Upper lobe of right lung (tissue), 1 donor: ENCODE data around the gene LSM12. TPM values are rescaled to one million over a fixed set of nuclear protein-coding genes. Genes with fewer than 3 reads are reported as not detected.
A peak's percentile ranks its signal among the peaks of the same experiment; 100 is the strongest.

ENCODE experiments used
- ATAC-seq: fragments of 200-7000 bp; cut with Tn5 transposase; one replicate; pipeline ENCODE4 v1.9.1; 2020; ENCODE audit warnings: mild to moderate bottlenecking, moderate library complexity
- DNase-seq: peaks from one replicate; pipeline ENCODE4 v3.0.0-alpha.2; 2020
- H3K27ac ChIP-seq: fragments of 200-600 bp; one replicate; pipeline ENCODE4 v1.8.0; 2022
- H3K27me3 ChIP-seq: fragments of 200-600 bp; one replicate; pipeline ENCODE4 v1.8.0; 2022; ENCODE audit warnings: mild to moderate bottlenecking
- H3K36me3 ChIP-seq: fragments of 200-600 bp; one replicate; pipeline ENCODE4 v1.8.0; 2022
- H3K4me1 ChIP-seq: fragments of 200-600 bp; one replicate; pipeline ENCODE4 v1.8.0; 2022
- H3K4me3 ChIP-seq: fragments of 200-600 bp; one replicate; pipeline ENCODE4 v1.8.0; 2022; ENCODE audit warnings: mild to moderate bottlenecking
- H3K9me3 ChIP-seq: fragments of 200-600 bp; one replicate; pipeline ENCODE4 v1.8.0; 2022
- CTCF ChIP-seq: fragments of 200-600 bp; IDR thresholded peaks from one replicate; pipeline ENCODE4 v1.8.0; 2022; ENCODE audit warnings: antibody characterized with exemption
- intact Hi-C: fragments of 100-400 bp; cut with DNase I; formaldehyde crosslinking; loops from one replicate; pipeline ENCODE4 v1.11.0; 2022
- total RNA-seq: library from RNA; stranded (reverse); fragmentation: NEBNext Ultra II Directional; extraction: Animal tissue kit (Norgen Biotek cat#: 25700); gene quantifications from one replicate; pipeline ENCODE4 v1.2.1, GENCODE V29; 2021
- donor health status: DM: no; HTN: yes; CAD: no; lungs with severe emphysema.

Gene LSM12
- total RNA-seq, 1 donor from 2014 or later = 39.8 TPM

DNA sequence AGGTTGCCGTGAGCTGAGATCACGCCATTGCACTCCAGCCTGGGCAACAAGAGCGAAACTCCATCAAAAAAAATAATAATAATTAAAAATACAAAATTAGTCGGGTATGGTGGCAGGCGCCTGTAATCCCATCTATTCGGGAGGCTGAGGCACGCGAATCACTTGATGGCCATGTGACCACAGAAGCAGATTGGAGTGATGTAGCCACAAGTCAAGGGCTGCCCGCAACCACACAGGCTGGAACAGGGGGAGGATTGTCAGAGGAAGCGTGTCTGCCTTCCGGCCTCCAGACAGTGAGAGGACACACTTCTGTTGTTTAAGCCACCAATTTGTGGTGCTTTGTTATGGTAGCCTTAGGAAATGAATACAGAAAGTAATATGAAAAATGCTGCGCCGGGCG lies 73.8 kb downstream of the LSM12 start:
- Histone ChIP-seq H3K4me1 (peaks cover 6% of the 10 kb centered on the region), H3K27me3 (peaks cover 12% of the 10 kb centered on the region), H3K27ac (no peak overlapping the region), H3K36me3 (no peaks in the 10 kb centered on the region), H3K9me3 (no peaks in the 10 kb centered on the region), H3K4me3 (no peak overlapping the region)
- DNase-seq = no peak
- ATAC-seq = no peak
- intact Hi-C loops = loop anchor here (10.0 kb wide), 1 partner anchor 48 kb away; the partner anchor contains the start of gene PPY
- TF ChIP-seq CTCF = no peak

GRCh38 chr17:43988301-43988700 lies 78.2 kb downstream of the LSM12 start:
- Histone ChIP-seq H3K9me3 (no peaks in the 10 kb centered on the region), H3K27ac (no peak overlapping the region), H3K4me3 (no peak overlapping the region), H3K4me1 (peaks cover 8% of the 10 kb centered on the region), H3K36me3 (no peaks in the 10 kb centered on the region), H3K27me3 (peaks cover 17% of the 10 kb centered on the region)
- no peak for TF ChIP-seq CTCF
- DNase-seq (no peak), ATAC-seq (no peak)
- intact Hi-C loops = no loop called here

DNA sequence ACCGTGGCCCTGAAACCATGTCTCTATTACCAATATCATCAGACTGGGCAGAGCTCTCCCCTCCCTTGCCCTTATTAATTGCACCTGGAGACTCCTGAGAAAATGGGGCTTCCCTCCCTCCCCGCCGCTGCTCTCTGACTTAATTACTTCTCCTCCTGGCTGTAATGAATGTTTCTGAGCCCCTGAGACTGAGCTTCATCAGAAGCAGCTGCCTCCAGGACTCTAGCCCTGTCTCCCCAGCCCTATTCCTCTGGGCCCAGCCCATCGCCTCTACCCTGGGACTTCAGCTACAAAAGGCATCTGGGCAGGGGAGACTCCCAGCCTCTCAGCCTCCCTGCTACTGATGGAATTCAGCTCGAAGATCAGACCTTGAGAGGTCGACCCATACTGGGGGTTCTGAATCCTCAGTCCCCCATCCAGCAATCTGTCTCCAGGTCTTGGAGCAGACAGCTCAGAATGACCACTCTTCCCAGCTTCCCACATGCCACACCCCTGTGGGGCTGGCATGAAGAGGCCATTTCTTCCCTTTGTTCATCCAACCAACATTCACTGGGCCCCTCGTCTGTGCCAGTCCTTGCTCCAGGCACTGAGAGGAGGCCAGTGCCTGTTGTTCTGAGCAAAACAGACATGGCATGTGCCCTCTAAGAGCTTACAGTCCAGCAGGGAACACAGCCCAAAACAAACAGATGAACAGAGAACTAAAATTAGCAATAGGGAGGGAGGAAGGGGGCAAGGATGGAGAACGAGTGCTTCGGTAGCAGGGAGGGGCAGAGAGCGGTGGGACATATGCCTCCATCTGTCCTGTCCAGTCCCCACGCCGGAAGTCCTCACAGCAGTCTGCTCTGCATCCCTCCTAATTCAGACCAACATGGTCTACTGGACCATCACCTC lies 79.1 kb downstream of the LSM12 start:
- Histone ChIP-seq H3K4me1 (peaks cover 9% of the 10 kb centered on the region), H3K27ac (no peak overlapping the region), H3K9me3 (no peaks in the 10 kb centered on the region), H3K36me3 (no peaks in the 10 kb centered on the region), H3K4me3 (no peak overlapping the region), H3K27me3 (peaks cover 26% of the 10 kb centered on the region)
- DNase-seq (no peak), ATAC-seq (no peak)
- no peak for TF ChIP-seq CTCF
- intact Hi-C loops = no loop called here

GRCh38 chr17:43986225-43986981 lies 80.1 kb downstream of the LSM12 start:
- H3K27ac ChIP-seq = no peak overlapping the region
- no peaks in the 10 kb centered on the region for H3K36me3 ChIP-seq
- peaks cover 9% of the 10 kb centered on the region for H3K4me1 ChIP-seq
- H3K4me3 ChIP-seq = no peak overlapping the region
- no peak for TF ChIP-seq CTCF
- ATAC-seq (no peak), DNase-seq (no peak)
- intact Hi-C loops = no loop called here
- H3K9me3 ChIP-seq = no peaks in the 10 kb centered on the region
- peaks cover 36% of the 10 kb centered on the region for H3K27me3 ChIP-seq

DNA sequence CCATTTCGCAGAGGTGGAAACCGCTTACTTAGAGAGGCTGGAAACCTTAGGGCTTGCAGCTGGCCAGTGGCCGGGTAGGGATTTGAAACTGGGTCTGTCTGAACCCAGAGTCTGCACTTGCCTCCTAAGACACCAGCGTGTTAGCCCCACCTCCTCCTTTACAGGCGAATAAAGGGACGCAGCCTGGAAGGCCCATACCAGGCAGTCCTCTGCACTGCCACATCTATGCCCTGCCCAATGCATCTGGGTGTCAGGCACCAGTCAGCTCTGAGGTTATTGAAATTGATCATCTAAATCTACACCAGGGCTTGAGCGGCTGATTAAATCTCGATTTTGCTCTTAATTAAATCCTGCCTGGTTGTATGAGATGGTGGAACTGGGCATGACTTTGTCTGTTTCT lies 82.0 kb downstream of the LSM12 start:
- intact Hi-C loops = no loop called here
- DNase-seq (no peak), ATAC-seq (peak; percentile 42)
- TF ChIP-seq CTCF = no peak
- H3K27ac ChIP-seq = no peak overlapping the region
- H3K9me3 ChIP-seq = no peaks in the 10 kb centered on the region
- no peaks in the 10 kb centered on the region for H3K36me3 ChIP-seq
- H3K27me3 ChIP-seq = peaks cover 37% of the 10 kb centered on the region
- peak overlapping the region; percentile 49 for H3K4me3 ChIP-seq
- peaks cover 9% of the 10 kb centered on the region for H3K4me1 ChIP-seq

Other genes with a start within 250 kb of the LSM12 start
- gene MPP3, start 233.5 kb downstream of the LSM12 start, total RNA-seq = 28.6 TPM
- 0.81 TPM for gene CD300LG, start 219.5 kb downstream of the LSM12 start, total RNA-seq
- gene MPP2, start 159.1 kb downstream of the LSM12 start, total RNA-seq = 0.49 TPM
- not detected for gene PPY, start 124.2 kb downstream of the LSM12 start, total RNA-seq
- not detected for gene PYY, start 112.7 kb downstream of the LSM12 start, total RNA-seq
- 7.1 TPM for gene NAGS, start 62.0 kb downstream of the LSM12 start, total RNA-seq
- 27.4 TPM for gene TMEM101, start 51.7 kb downstream of the LSM12 start, total RNA-seq
- 39.7 TPM for gene G6PC3, start 4.1 kb upstream of the LSM12 start, total RNA-seq
- gene HDAC5, start 57.0 kb upstream of the LSM12 start, total RNA-seq = 55.3 TPM
- 0.35 TPM for gene HROB, start 75.3 kb upstream of the LSM12 start, total RNA-seq
- not detected for gene ASB16, start 104.0 kb upstream of the LSM12 start, total RNA-seq
- 38.8 TPM for gene TMUB2, start 120.3 kb upstream of the LSM12 start, total RNA-seq
- 65.0 TPM for gene ATXN7L3, start 133.2 kb upstream of the LSM12 start, total RNA-seq
- 62.6 TPM for gene UBTF, start 153.0 kb upstream of the LSM12 start, total RNA-seq
- gene SLC4A1, start 201.5 kb upstream of the LSM12 start, total RNA-seq = 0.43 TPM
- 0.32 TPM for gene RUNDC3A, start 241.9 kb upstream of the LSM12 start, total RNA-seq